Effector memory CD8-positive, alpha-beta T cell (primary cell): ENCODE results near the gene MYH11.
"Not testable (repeated sequence)": the region's sequence is repeated elsewhere in the genome, so short reads cannot be mapped to it uniquely, and the experiment has no call there.

Experiments used
- ATAC-seq: fragments of 150-1000 bp; cut with Tn5 transposase; replicated peaks from 2 replicates; pipeline ENCODE4 v1.10.0; 2021; ENCODE audit warnings: mild to moderate bottlenecking, moderate library complexity
- DNase-seq, 3 experiments: peaks; one replicate each; pipeline ENCODE4 v3.0.0; 2021
- H3K27ac Mint-ChIP-seq, 2 donors: one replicate each; pipeline ENCODE4 v1.8.0; 2022; ENCODE audit warnings: mild to moderate bottlenecking in 2 of 2, mixed read lengths in 2 of 2, moderate library complexity in 2 of 2
- H3K27me3 Mint-ChIP-seq, 2 donors: one replicate each; pipeline ENCODE4 v1.8.0; 2022; ENCODE audit warnings: mixed read lengths in 2 of 2
- H3K36me3 Mint-ChIP-seq: one replicate; pipeline ENCODE4 v1.8.0; 2022; ENCODE audit warnings: mild to moderate bottlenecking, moderate library complexity, mixed read lengths; ENCODE audit not compliant: insufficient read depth
- H3K4me1 Mint-ChIP-seq, 2 donors: one replicate each; pipeline ENCODE4 v1.8.0; 2022; ENCODE audit warnings: low read depth in 2 of 2, mixed read lengths in 2 of 2
- H3K4me3 Mint-ChIP-seq, 2 donors: one replicate each; pipeline ENCODE4 v1.8.0; 2022; ENCODE audit warnings: mild to moderate bottlenecking in 2 of 2, mixed read lengths in 2 of 2, moderate library complexity in 2 of 2
- H3K9me3 Mint-ChIP-seq, 2 donors: one replicate each; pipeline ENCODE4 v1.8.0; 2022; ENCODE audit warnings: mixed read lengths in 2 of 2

Gene MYH11

GRCh38 chr16:15808071-15808470, 48.8 kb downstream of the MYH11 start:
- Mint-ChIP-seq H3K9me3 (no peaks in the 10 kb centered on the region), H3K4me1 (no peaks in the 10 kb centered on the region), H3K36me3 (no peaks in the 10 kb centered on the region), H3K27ac (no peak overlapping the region), H3K4me3 (no peak overlapping the region), H3K27me3 (peaks cover 33 to 55% of the 10 kb centered on the region in 2 donors)
- DNase-seq, result no peak
- no peak for ATAC-seq

DNA sequence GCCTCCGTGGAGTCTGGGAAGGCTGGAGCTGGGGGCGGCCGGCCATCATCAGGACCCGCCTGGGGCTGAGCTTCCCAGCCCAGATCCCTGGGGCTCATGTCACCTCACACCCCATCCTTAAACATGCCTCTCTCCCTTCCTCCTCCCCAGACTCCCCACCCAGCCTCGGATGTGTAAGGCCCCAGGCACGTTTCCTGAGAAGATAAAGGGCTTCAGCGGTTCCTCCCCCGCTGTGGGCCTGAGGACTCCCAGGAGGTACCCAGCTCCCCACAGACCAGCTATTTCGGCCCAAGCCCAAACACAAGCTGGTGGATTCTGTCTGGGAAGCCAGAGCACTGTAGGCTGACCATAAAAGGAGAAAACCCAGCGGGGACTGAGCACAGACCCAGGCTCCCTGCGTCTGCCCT, 49.2 kb downstream of the MYH11 start:
- H3K4me3 Mint-ChIP-seq, result no peak overlapping the region
- no peak overlapping the region for H3K27ac Mint-ChIP-seq
- DNase-seq (no peak), ATAC-seq (no peak)
- H3K36me3 Mint-ChIP-seq, result no peaks in the 10 kb centered on the region
- no peaks in the 10 kb centered on the region for H3K9me3 Mint-ChIP-seq
- H3K27me3 Mint-ChIP-seq, result peaks cover 33 to 55% of the 10 kb centered on the region in 2 donors
- no peaks in the 10 kb centered on the region for H3K4me1 Mint-ChIP-seq

DNA sequence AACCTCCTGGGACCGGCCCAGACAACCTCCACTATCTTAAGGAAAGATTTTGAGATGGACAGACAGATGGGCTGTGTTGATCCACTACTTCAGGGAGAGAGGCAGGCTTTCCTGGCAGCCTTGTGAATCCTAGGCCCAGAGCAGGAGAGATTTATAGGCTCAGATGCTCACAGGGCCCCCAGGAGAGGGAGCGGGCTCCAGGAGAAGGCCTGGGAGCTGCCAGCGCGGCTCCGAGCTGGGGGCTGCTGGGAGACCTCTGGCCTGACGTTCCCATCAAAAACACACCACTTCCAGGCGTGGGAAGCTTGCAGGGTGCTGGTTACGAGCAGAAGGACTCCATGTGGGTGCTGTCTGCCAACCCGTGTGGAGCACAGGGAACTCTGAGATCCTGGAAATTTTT, 53.2 kb downstream of the MYH11 start:
- no peaks in the 10 kb centered on the region for H3K4me1 Mint-ChIP-seq
- ATAC-seq (no peak), DNase-seq (no peak)
- H3K27me3 Mint-ChIP-seq, result peaks cover 18 to 21% of the 10 kb centered on the region in 2 donors
- no peaks in the 10 kb centered on the region for H3K36me3 Mint-ChIP-seq
- H3K27ac Mint-ChIP-seq, result no peak overlapping the region
- no peaks in the 10 kb centered on the region for H3K9me3 Mint-ChIP-seq
- no peak overlapping the region for H3K4me3 Mint-ChIP-seq

GRCh38 chr16:15799851-15800495, 56.9 kb downstream of the MYH11 start:
- DNase-seq, result no peak
- Mint-ChIP-seq H3K4me3 (no peak overlapping the region), H3K9me3 (peaks cover 6 to 10% of the 10 kb centered on the region in 2 donors), H3K36me3 (no peaks in the 10 kb centered on the region), H3K27me3 (peaks cover 12 to 27% of the 10 kb centered on the region in 2 donors), H3K27ac (no peak overlapping the region), H3K4me1 (no peaks in the 10 kb centered on the region)
- ATAC-seq, result no peak

GRCh38 chr16:15798671-15799070, 58.2 kb downstream of the MYH11 start:
- ATAC-seq, result no peak
- no peaks in the 10 kb centered on the region for H3K4me1 Mint-ChIP-seq
- no peak overlapping the region for H3K27ac Mint-ChIP-seq

DNA sequence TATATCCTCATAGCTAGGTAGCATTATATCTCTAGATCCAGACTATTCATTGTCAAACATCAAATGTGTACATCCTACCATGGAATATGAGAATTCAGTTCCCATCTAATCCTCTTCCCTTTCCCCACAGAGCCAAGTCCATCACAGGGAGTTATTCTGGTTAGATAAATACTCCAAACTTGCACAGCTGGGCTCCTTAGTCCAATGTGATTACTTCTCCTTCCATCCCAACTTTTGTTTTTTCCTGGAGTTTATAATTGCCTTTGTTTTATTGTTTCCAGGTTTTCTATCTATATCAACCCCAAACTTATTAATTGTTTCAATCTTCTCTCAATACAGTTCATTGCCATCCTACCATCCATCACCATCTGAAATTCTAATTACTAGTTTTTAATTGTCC, 59.9 kb downstream of the MYH11 start:
- peaks cover 20 to 32% of the 10 kb centered on the region in 2 donors for H3K27me3 Mint-ChIP-seq
- DNase-seq (no peak), ATAC-seq (no peak)
- H3K4me3 Mint-ChIP-seq, result no peak overlapping the region
- peaks cover 3% of the 10 kb centered on the region for H3K36me3 Mint-ChIP-seq
- peaks cover 6 to 10% of the 10 kb centered on the region in 2 donors for H3K9me3 Mint-ChIP-seq
- H3K27ac Mint-ChIP-seq, result no peak overlapping the region
- H3K4me1 Mint-ChIP-seq, result no peaks in the 10 kb centered on the region

More at GRCh38 chr16:15798671-15799070, 58.2 kb downstream of the MYH11 start:
- Mint-ChIP-seq H3K4me3 (no peak overlapping the region), H3K36me3 (no peaks in the 10 kb centered on the region), H3K9me3 (peaks cover 6 to 10% of the 10 kb centered on the region in 2 donors), H3K27me3 (peaks cover 20 to 32% of the 10 kb centered on the region in 2 donors)
- DNase-seq, result no peak

DNA sequence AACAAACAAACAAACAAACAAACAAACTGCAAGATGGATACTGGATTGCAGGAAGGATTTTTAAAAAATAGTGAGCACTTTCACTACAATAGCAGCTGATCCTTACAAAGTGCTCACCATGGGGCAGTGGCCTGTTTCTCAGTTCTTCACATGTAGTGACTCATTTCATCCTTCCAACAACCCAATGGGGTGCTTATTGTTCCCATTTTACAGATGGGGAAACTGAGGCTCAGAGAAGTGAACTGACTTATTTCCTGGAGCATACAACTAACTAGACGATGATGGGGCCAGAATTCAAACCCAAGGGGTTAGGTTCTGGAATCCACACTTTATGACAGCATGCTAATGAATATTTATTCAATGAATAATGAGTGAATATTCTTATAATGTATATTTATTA, 61.2 kb downstream of the MYH11 start:
- Mint-ChIP-seq H3K27me3 (peaks cover 20 to 32% of the 10 kb centered on the region in 2 donors), H3K9me3 (peaks cover 6 to 10% of the 10 kb centered on the region in 2 donors), H3K27ac (no peak overlapping the region), H3K36me3 (peaks cover 3% of the 10 kb centered on the region), H3K4me1 (no peaks in the 10 kb centered on the region), H3K4me3 (no peak overlapping the region)
- ATAC-seq, result no peak
- DNase-seq, result no peak

DNA sequence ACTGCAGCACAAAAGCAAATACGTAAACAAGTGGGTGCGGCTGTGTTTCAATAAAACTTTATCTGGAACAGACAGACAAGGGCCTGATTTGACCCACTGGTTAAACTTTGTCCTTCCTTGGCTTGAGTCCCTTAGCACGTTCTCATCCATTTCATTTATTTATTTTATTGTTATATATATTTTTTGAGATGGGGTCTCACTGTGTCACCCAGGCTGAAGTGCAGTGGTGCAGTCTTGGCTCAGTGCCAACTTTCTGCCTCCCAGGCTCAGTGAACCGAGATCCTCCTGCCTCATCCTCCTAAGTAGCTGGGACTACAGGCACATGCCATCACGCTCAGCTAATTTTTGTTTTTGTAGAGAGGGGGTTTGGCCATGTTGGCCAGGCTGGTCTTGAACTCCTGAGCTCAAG, 64.3 kb downstream of the MYH11 start:
- Mint-ChIP-seq H3K27me3 (peaks cover 16 to 20% of the 10 kb centered on the region in 2 donors), H3K4me3 (no peak overlapping the region), H3K9me3 (peaks cover 6 to 10% of the 10 kb centered on the region in 2 donors), H3K4me1 (no peaks in the 10 kb centered on the region), H3K27ac (no peak overlapping the region), H3K36me3 (peaks cover 3% of the 10 kb centered on the region)
- ATAC-seq (no peak), DNase-seq (no peak)

- H3K9me3 Mint-ChIP-seq, result no peaks in the 10 kb centered on the region
- H3K27me3 Mint-ChIP-seq, result peaks cover 5 to 10% of the 10 kb centered on the region in 2 donors
These were observed 66.4 kb downstream of the MYH11 start for GRCh38 chr16:15790458-15790857.

GRCh38 chr16:15789816-15790215, 67.0 kb downstream of the MYH11 start:
- not testable (repeated sequence) for H3K9me3 Mint-ChIP-seq, H3K4me3 Mint-ChIP-seq, H3K4me1 Mint-ChIP-seq, ATAC-seq, H3K27ac Mint-ChIP-seq, H3K27me3 Mint-ChIP-seq, DNase-seq, H3K36me3 Mint-ChIP-seq

More at GRCh38 chr16:15790458-15790857, 66.4 kb downstream of the MYH11 start:
- no peaks in the 10 kb centered on the region for H3K4me1 Mint-ChIP-seq
- no peak overlapping the region for H3K4me3 Mint-ChIP-seq
- H3K36me3 Mint-ChIP-seq, result peaks cover 3% of the 10 kb centered on the region
- ATAC-seq (no peak), DNase-seq (no peak)
- no peak overlapping the region for H3K27ac Mint-ChIP-seq

DNA sequence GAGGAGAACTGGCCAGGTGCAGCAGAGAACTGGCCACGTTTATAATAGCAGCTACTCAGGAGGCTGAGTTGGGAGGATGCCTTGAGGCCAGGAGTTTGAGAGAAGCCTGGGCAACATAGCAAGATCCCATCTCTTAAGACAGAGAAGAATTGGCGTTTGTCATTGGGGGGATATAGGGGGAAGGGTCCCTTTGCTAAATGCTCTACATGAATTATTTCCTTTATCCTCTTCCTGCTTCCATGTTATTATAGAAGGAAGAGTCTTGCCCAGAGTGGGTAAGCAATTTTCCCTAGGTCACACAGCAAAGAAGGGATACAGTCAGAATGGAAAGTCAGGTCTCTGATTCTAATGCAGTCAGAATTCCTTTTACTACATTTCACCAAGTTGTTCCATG, 68.0 kb downstream of the MYH11 start:
- no peaks in the 10 kb centered on the region for H3K27me3 Mint-ChIP-seq
- ATAC-seq (no peak), DNase-seq (no peak)
- H3K9me3 Mint-ChIP-seq, result no peaks in the 10 kb centered on the region
- no peak overlapping the region for H3K27ac Mint-ChIP-seq
- H3K36me3 Mint-ChIP-seq, result peaks cover 3% of the 10 kb centered on the region
- H3K4me1 Mint-ChIP-seq, result no peaks in the 10 kb centered on the region
- no peak overlapping the region for H3K4me3 Mint-ChIP-seq

DNA sequence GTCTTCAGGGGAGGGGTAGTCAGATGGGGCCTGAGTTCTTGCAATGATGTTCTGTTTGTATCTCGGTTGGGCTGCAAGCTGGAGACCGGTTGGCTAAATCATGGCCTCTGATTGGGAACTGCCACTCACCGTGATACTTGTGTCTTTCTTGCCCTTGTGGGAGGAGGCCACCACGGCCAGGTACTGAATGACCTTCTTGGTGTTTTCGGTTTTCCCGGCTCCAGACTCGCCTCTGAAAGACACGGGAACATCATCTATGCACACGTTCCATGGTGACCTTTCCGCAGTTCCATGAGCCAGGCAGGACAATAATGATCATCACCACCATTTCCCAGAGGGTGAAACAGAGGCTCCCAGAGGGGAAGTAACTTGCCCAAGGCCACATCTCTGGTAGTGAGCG, 70.3 kb downstream of the MYH11 start:
- DNase-seq (no peak), ATAC-seq (no peak)
- H3K4me1 Mint-ChIP-seq, result no peaks in the 10 kb centered on the region
- H3K27me3 Mint-ChIP-seq, result peaks cover 0 to 4% of the 10 kb centered on the region in 2 donors
- no peaks in the 10 kb centered on the region for H3K9me3 Mint-ChIP-seq
- H3K36me3 Mint-ChIP-seq, result no peaks in the 10 kb centered on the region
- no peak overlapping the region for H3K4me3 Mint-ChIP-seq
- no peak overlapping the region for H3K27ac Mint-ChIP-seq

GRCh38 chr16:15785386-15786059, 71.3 kb downstream of the MYH11 start:
- Mint-ChIP-seq H3K27me3 (peaks cover 4 to 13% of the 10 kb centered on the region in 2 donors), H3K27ac (no peak overlapping the region), H3K4me3 (no peak overlapping the region), H3K36me3 (no peaks in the 10 kb centered on the region), H3K9me3 (no peaks in the 10 kb centered on the region), H3K4me1 (no peaks in the 10 kb centered on the region)
- DNase-seq (no peak), ATAC-seq (no peak)

DNA sequence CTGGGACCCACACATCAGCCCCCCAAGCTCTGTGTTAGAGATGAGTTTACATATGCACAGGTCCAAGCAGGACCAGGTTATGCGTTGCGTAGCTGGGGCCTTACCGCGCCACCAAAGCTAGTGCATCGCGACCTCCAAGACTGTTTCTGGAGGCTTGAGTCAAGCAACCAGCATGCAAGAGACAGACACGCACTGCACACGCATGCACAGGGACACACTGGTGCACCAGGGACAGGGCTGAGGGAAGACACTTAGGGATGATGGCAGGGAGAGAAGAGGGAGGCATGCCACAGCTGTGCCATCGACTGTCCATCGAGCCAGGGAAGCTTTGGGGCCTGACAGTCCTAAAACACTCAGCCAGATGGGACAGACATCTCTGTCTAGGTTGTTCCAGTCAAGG, 72.8 kb downstream of the MYH11 start:
- ATAC-seq (no peak), DNase-seq (no peak)
- Mint-ChIP-seq H3K27me3 (peaks cover 4 to 20% of the 10 kb centered on the region in 2 donors), H3K4me1 (no peaks in the 10 kb centered on the region), H3K27ac (no peak overlapping the region), H3K9me3 (no peaks in the 10 kb centered on the region), H3K36me3 (no peaks in the 10 kb centered on the region), H3K4me3 (no peak overlapping the region)
